Vagina (tissue), 2 donors: Measurements from ENCODE around the gene TNS3. TPM values are rescaled to one million over a fixed set of nuclear protein-coding genes. Genes with fewer than 3 reads are reported as not detected.

Source experiments
- DNase-seq, 2 donors: peaks; one replicate each; pipeline ENCODE4 v3.0.0-alpha.2; 2017; ENCODE audit errors: extremely low spot score in 2 of 2
- H3K27ac ChIP-seq: fragments of 200-600 bp; sonication (generic); one replicate; pipeline ENCODE4 v1.5.1; 2019
- H3K27me3 ChIP-seq: fragments of 200-600 bp; sonication (generic); one replicate; pipeline ENCODE4 v1.5.1; 2019
- H3K36me3 ChIP-seq, 2 donors: fragments of 200-600 bp; sonication (generic); one replicate each; pipeline ENCODE4 v1.5.1; 2017 to 2019
- H3K4me1 ChIP-seq: fragments of 200-600 bp; sonication (generic); one replicate; pipeline ENCODE4 v1.5.1; 2019
- H3K4me3 ChIP-seq, 2 donors: fragments of 200-600 bp; sonication (generic); 1 replicate in 1 of 2; 2 replicates in 1 of 2; pipeline ENCODE4 v1.5.1; 2016 to 2019
- H3K9me3 ChIP-seq: fragments of 200-600 bp; sonication (generic); one replicate; pipeline ENCODE4 v1.5.1; 2019
- POLR2A ChIP-seq, 2 donors: fragments of 450-650 bp; IDR thresholded peaks; one replicate each; pipeline ENCODE4 v1.6.1; 2017; ENCODE audit warnings: antibody characterized with exemption in 2 of 2, mild to moderate bottlenecking in 2 of 2, moderate library complexity in 2 of 2
- POLR2AphosphoS5 ChIP-seq, 2 donors: sonication (generic); formaldehyde crosslinking; IDR thresholded peaks; one replicate each; pipeline ENCODE4 v1.9.0; 2017; ENCODE audit warnings: antibody characterized with exemption in 2 of 2, mild to moderate bottlenecking in 2 of 2, low read depth in 1 of 2; ENCODE audit not compliant: insufficient read depth in 1 of 2
- intact Hi-C: fragments of 100-400 bp; cut with DNase I; formaldehyde crosslinking; loops from one replicate; pipeline ENCODE4 v1.15.1; 2023
- total RNA-seq: library from RNA; depleted of rRNA; stranded (reverse); fragments of >200 nt; gene quantifications from one replicate; pipeline ENCODE4 v1.2.3, GENCODE V29; 2016
- TF ChIP-seq, protein P1 (sequence below), 3 experiments: fragments of 450-650 bp in 2 of 3; fragments of 200-600 bp in 1 of 3; sonication (generic) in 1 of 3; IDR thresholded peaks; one replicate each; pipeline ENCODE4 v1.5.1; 2017 to 2019; ENCODE audit warnings: antibody characterized with exemption in 3 of 3, mild to moderate bottlenecking in 2 of 3, moderate library complexity in 2 of 3

The TNS3 gene
- total RNA-seq, 1 donor from 2014 or later = 36.8 TPM

GRCh38 chr7:47557317-47557693 is 24.6 kb downstream of the TNS3 start:
- TF ChIP-seq, protein P1, sequence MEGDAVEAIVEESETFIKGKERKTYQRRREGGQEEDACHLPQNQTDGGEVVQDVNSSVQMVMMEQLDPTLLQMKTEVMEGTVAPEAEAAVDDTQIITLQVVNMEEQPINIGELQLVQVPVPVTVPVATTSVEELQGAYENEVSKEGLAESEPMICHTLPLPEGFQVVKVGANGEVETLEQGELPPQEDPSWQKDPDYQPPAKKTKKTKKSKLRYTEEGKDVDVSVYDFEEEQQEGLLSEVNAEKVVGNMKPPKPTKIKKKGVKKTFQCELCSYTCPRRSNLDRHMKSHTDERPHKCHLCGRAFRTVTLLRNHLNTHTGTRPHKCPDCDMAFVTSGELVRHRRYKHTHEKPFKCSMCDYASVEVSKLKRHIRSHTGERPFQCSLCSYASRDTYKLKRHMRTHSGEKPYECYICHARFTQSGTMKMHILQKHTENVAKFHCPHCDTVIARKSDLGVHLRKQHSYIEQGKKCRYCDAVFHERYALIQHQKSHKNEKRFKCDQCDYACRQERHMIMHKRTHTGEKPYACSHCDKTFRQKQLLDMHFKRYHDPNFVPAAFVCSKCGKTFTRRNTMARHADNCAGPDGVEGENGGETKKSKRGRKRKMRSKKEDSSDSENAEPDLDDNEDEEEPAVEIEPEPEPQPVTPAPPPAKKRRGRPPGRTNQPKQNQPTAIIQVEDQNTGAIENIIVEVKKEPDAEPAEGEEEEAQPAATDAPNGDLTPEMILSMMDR (IDR thresholded peaks at IDR 0.05) = no peak
- TF ChIP-seq POLR2A (IDR thresholded peaks at IDR 0.05) (no peak), POLR2AphosphoS5 (IDR thresholded peaks at IDR 0.05; ENCODE audit: insufficient read depth in 1 of 2, low read depth in 1 of 2) (no peak)
- no peaks in the 10 kb centered on the region for H3K36me3 ChIP-seq
- intact Hi-C loops = no loop called here
- H3K9me3 ChIP-seq = no peaks in the 10 kb centered on the region
- peaks cover 30% of the 10 kb centered on the region for H3K4me1 ChIP-seq
- H3K27ac ChIP-seq = peak overlapping the region; percentile 58
- H3K4me3 ChIP-seq = no peak overlapping the region
- no peaks in the 10 kb centered on the region for H3K27me3 ChIP-seq
- DNase-seq = no peak

GRCh38 chr7:47556511-47557180 is 25.3 kb downstream of the TNS3 start:
- no peak for DNase-seq
- no peaks in the 10 kb centered on the region for H3K9me3 ChIP-seq
- no peak overlapping the region for H3K4me3 ChIP-seq
- intact Hi-C loops = no loop called here
- no peak overlapping the region for H3K27ac ChIP-seq
- no peaks in the 10 kb centered on the region for H3K27me3 ChIP-seq
- H3K36me3 ChIP-seq = no peaks in the 10 kb centered on the region
- peaks cover 36% of the 10 kb centered on the region for H3K4me1 ChIP-seq
- TF ChIP-seq, protein P1 (IDR thresholded peaks at IDR 0.05) = no peak
- TF ChIP-seq POLR2A (IDR thresholded peaks at IDR 0.05) (no peak), POLR2AphosphoS5 (IDR thresholded peaks at IDR 0.05; ENCODE audit: insufficient read depth in 1 of 2, low read depth in 1 of 2) (no peak)

DNA sequence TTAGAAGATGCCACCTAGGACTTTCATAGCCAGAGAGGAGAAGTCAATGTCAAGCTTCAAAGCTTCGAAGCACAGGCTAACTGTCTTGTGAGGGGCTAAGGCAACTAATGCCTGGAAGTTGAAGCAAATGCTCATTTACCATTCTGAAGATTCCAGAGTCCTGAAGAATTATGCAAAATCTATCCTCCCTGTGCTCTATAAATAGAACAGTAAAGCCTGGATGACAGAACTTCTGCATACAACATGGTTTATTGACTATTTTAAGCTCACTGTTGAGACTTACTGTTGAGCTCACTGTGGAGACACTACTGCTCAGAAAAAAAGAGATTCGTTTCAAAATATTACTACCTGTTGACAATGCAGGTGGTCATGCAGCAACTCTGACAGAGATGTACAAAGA is 28.6 kb downstream of the TNS3 start:
- intact Hi-C loops = no loop called here
- Histone ChIP-seq H3K36me3 (no peaks in the 10 kb centered on the region), H3K27ac (peak overlapping the region; percentile 63), H3K9me3 (no peaks in the 10 kb centered on the region), H3K4me3 (no peak overlapping the region), H3K4me1 (peaks cover 43% of the 10 kb centered on the region), H3K27me3 (no peaks in the 10 kb centered on the region)
- DNase-seq = no peak
- TF ChIP-seq POLR2A (IDR thresholded peaks at IDR 0.05) (no peak), POLR2AphosphoS5 (IDR thresholded peaks at IDR 0.05; ENCODE audit: insufficient read depth in 1 of 2, low read depth in 1 of 2) (no peak)
- TF ChIP-seq, protein P1 (IDR thresholded peaks at IDR 0.05) = no peak

DNA sequence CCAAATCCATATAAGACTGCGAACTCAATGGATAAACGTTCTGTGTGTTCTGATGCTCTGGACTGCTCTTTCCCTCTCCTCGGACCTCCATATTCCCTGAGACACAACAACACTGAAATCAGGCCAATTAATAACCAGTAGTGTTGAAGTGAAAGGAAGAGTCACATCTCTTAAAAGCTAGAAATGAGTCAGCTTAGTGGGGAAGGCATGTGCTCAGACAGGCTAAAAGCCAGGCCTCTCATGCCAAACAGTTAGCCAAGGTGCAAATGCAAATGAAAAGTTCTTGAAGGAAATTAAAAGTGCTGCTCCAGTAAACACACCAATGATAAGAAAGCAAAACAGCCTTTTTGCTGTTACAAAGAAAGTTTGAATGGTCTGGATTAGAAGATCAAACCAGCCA is 29.3 kb downstream of the TNS3 start:
- no peak for DNase-seq
- TF ChIP-seq POLR2AphosphoS5 (IDR thresholded peaks at IDR 0.05; ENCODE audit: insufficient read depth in 1 of 2, low read depth in 1 of 2) (no peak), POLR2A (IDR thresholded peaks at IDR 0.05) (no peak)
- TF ChIP-seq, protein P1 (IDR thresholded peaks at IDR 0.05) = no peak
- Histone ChIP-seq H3K27ac (peak overlapping the region; percentile 63), H3K4me3 (no peak overlapping the region), H3K36me3 (no peaks in the 10 kb centered on the region), H3K9me3 (no peaks in the 10 kb centered on the region), H3K27me3 (no peaks in the 10 kb centered on the region), H3K4me1 (peaks cover 36% of the 10 kb centered on the region)
- intact Hi-C loops = no loop called here

DNA sequence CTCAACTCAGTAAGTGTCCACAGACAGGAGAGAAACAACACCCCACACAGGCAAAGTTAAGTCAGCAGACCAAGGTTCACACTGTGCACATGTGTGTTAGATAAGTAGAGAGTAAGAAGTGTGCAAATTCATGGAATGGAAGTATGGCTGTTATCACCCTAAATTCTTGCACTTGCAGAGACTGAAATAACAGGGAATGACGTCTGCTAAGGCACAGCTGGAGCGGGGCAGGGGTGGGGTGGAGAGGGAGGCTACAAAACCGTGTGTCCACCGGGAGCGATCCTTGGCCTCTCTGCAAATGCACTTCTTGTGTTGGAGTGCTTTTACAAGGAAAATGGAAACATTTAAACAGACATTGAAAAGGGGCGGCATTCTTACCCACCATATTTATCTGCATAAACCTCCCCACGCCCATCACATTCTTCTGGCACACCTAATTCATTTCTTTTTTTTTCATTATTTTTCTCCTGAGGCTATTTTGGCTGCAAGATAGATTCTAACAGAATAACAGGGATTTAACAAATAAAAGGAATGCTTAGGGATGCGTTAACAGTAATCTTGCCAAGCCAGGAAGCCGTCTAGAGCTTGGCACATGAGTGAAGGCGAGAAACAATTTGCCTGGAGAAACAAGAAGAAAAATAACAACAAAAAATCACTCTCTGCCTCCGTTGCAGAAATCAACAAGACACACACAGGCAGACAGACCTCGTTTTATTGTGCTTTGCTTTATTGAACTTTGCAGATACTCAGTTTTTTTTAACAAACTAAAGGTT is 30.1 kb downstream of the TNS3 start:
- peaks cover 28% of the 10 kb centered on the region for H3K4me1 ChIP-seq
- peak overlapping the region; percentile 63 for H3K27ac ChIP-seq
- no peak overlapping the region for H3K4me3 ChIP-seq
- no peaks in the 10 kb centered on the region for H3K36me3 ChIP-seq
- TF ChIP-seq POLR2A (IDR thresholded peaks at IDR 0.05) (no peak), POLR2AphosphoS5 (IDR thresholded peaks at IDR 0.05; ENCODE audit: insufficient read depth in 1 of 2, low read depth in 1 of 2) (no peak)
- TF ChIP-seq, protein P1 (IDR thresholded peaks at IDR 0.05) = no peak
- intact Hi-C loops = no loop called here
- no peaks in the 10 kb centered on the region for H3K27me3 ChIP-seq
- DNase-seq = no peak
- H3K9me3 ChIP-seq = no peaks in the 10 kb centered on the region
